Mucosa of stomach (tissue), 1 donor: ENCODE data around the gene PKP4.

Experiments used
- H3K27me3 ChIP-seq: one replicate; pipeline ENCODE4 v1.7.0; 2013; ENCODE audit warnings: mild to moderate bottlenecking, low read length; ENCODE audit not compliant: control insufficient read depth, insufficient read depth
- H3K36me3 ChIP-seq: one replicate; pipeline ENCODE4 v1.7.0; 2013; ENCODE audit warnings: low read length; ENCODE audit not compliant: control insufficient read depth, insufficient read depth
- H3K4me1 ChIP-seq: one replicate; pipeline ENCODE4 v1.7.0; 2013; ENCODE audit warnings: mild to moderate bottlenecking, low read length; ENCODE audit not compliant: control insufficient read depth, insufficient read depth
- H3K4me3 ChIP-seq: one replicate; pipeline ENCODE4 v1.7.0; 2013; ENCODE audit warnings: low read length
- H3K9ac ChIP-seq: one replicate; pipeline ENCODE4 v1.7.0; 2013; ENCODE audit warnings: mild to moderate bottlenecking, low read length, moderate library complexity
- H3K9me3 ChIP-seq: one replicate; pipeline ENCODE4 v1.7.0; 2013; ENCODE audit warnings: mild to moderate bottlenecking, low read length, moderate library complexity; ENCODE audit not compliant: control insufficient read depth
- donor health status: Pancreatic carcinoma.

PKP4 gene

GRCh38 chr2:158731386-158731785 lies 274.6 kb downstream of the PKP4 start:
- Histone ChIP-seq H3K36me3 (no peaks in the 10 kb centered on the region), H3K27me3 (peaks cover 11% of the 10 kb centered on the region), H3K9me3 (no peaks in the 10 kb centered on the region), H3K9ac (no peak overlapping the region), H3K4me1 (no peaks in the 10 kb centered on the region), H3K4me3 (no peak overlapping the region)
